Left ventricle myocardium inferior (tissue), 1 donor: Measurements from ENCODE around the gene PHF13. TPM values are rescaled to one million over a fixed set of nuclear protein-coding genes. Genes with fewer than 3 reads are reported as not detected.

Experiments used
- DNase-seq: peaks from one replicate; pipeline ENCODE4 v3.0.0-alpha.2; 2020
- H3K27ac ChIP-seq: fragments of 200-600 bp; replicated peaks from 2 replicates; pipeline ENCODE4 v1.8.0; 2021
- H3K27me3 ChIP-seq: fragments of 200-600 bp; 2 replicates; pipeline ENCODE4 v1.8.0; 2021; ENCODE audit warnings: low read depth
- H3K36me3 ChIP-seq: fragments of 200-600 bp; 2 replicates; pipeline ENCODE4 v1.8.0; 2021
- H3K4me1 ChIP-seq: fragments of 200-600 bp; 2 replicates; pipeline ENCODE4 v1.8.0; 2021
- H3K4me3 ChIP-seq: fragments of 200-600 bp; 2 replicates; pipeline ENCODE4 v1.8.0; 2021; ENCODE audit warnings: mild to moderate bottlenecking, moderate library complexity
- H3K9me3 ChIP-seq: fragments of 200-600 bp; replicated peaks from 2 replicates; pipeline ENCODE4 v1.8.0; 2021
- CTCF ChIP-seq: fragments of 200-600 bp; IDR thresholded peaks from 2 replicates; pipeline ENCODE4 v1.8.0; 2021; ENCODE audit warnings: antibody characterized with exemption, mild to moderate bottlenecking, borderline replicate concordance
- intact Hi-C: fragments of 100-400 bp; cut with micrococcal nuclease; formaldehyde crosslinking; loops from one replicate; pipeline ENCODE4 v1.11.0; 2022
- total RNA-seq: library from RNA; stranded (reverse); fragmentation: NEBNext Ultra II Directional; extraction: Animal tissue kit (Norgen Biotek cat#: 25700); gene quantifications from one replicate; pipeline ENCODE4 v1.2.1, GENCODE V29; 2021
- donor health status: DM: no; HTN: yes; CAD: no; lungs with severe emphysema.

PHF13 gene
- total RNA-seq, 1 donor from 2014 or later, result 6.8 TPM

- H3K27me3 ChIP-seq, result no peaks in the 10 kb centered on the region
- H3K4me3 ChIP-seq, result no peak overlapping the region
- intact Hi-C loops, result no loop called here
- H3K4me1 ChIP-seq, result peaks cover 92% of the 10 kb centered on the region
- no peak overlapping the region for H3K27ac ChIP-seq
- H3K9me3 ChIP-seq, result no peaks in the 10 kb centered on the region
- no peak for TF ChIP-seq CTCF
- DNase-seq, result no peak
- peaks cover 29% of the 10 kb centered on the region for H3K36me3 ChIP-seq
These were observed 28.3 kb upstream of the PHF13 start for GRCh38 chr1:6585081-6585722.

- no peak for TF ChIP-seq CTCF
- Histone ChIP-seq H3K36me3 (peaks cover 35% of the 10 kb centered on the region), H3K9me3 (no peaks in the 10 kb centered on the region), H3K27me3 (no peaks in the 10 kb centered on the region), H3K4me1 (peaks cover 89% of the 10 kb centered on the region), H3K27ac (peak overlapping the region; percentile 61), H3K4me3 (no peak overlapping the region)
- intact Hi-C loops, result no loop called here
- DNase-seq, result no peak
These were observed 27.7 kb upstream of the PHF13 start for GRCh38 chr1:6585841-6586240.

- H3K36me3 ChIP-seq, result peaks cover 40% of the 10 kb centered on the region
- H3K27ac ChIP-seq, result peak overlapping the region; percentile 61
- no peaks in the 10 kb centered on the region for H3K27me3 ChIP-seq
- H3K9me3 ChIP-seq, result no peaks in the 10 kb centered on the region
- TF ChIP-seq CTCF, result no peak
- H3K4me1 ChIP-seq, result peaks cover 89% of the 10 kb centered on the region
- intact Hi-C loops, result no loop called here
- no peak for DNase-seq
- no peak overlapping the region for H3K4me3 ChIP-seq
These were observed 27.1 kb upstream of the PHF13 start for GRCh38 chr1:6586404-6586816.

- TF ChIP-seq CTCF, result no peak
- Histone ChIP-seq H3K36me3 (peaks cover 44% of the 10 kb centered on the region), H3K27me3 (no peaks in the 10 kb centered on the region), H3K27ac (peak overlapping the region; percentile 61), H3K4me1 (peaks cover 89% of the 10 kb centered on the region), H3K9me3 (no peaks in the 10 kb centered on the region), H3K4me3 (no peak overlapping the region)
- peak; percentile 84 for DNase-seq
- intact Hi-C loops, result no loop called here
These were observed 26.1 kb upstream of the PHF13 start for GRCh38 chr1:6587261-6588005.

- Histone ChIP-seq H3K4me1 (peaks cover 93% of the 10 kb centered on the region), H3K27ac (peak overlapping the region; percentile 61), H3K4me3 (no peak overlapping the region), H3K9me3 (no peaks in the 10 kb centered on the region), H3K27me3 (no peaks in the 10 kb centered on the region), H3K36me3 (peaks cover 52% of the 10 kb centered on the region)
- DNase-seq, result no peak
- no peak for TF ChIP-seq CTCF
- intact Hi-C loops, result no loop called here
These were observed 25.2 kb upstream of the PHF13 start for GRCh38 chr1:6588128-6588892.
